HepG2 (cell line): ENCODE data around the gene ZNF318. TPM values are rescaled to one million over a fixed set of nuclear protein-coding genes. Genes with fewer than 3 reads are reported as not detected.

Experiments used
- AGO2 ChIP-seq: fragments of 200-400 bp; formaldehyde crosslinking; optimal IDR thresholded peaks from 2 replicates; pipeline ENCODE3; 2017; ENCODE audit warnings: mild to moderate bottlenecking, low read depth, low read length, moderate library complexity
- ATF3 ChIP-seq: sonication (generic); formaldehyde crosslinking; IDR thresholded peaks from 2 replicates; pipeline ENCODE4 v1.4.0; 2020; ENCODE audit warnings: missing genetic modification reagents
- DBP ChIP-seq: sonication (generic); formaldehyde crosslinking; IDR thresholded peaks from 2 replicates; pipeline ENCODE4 v1.4.0; 2020; ENCODE audit warnings: missing genetic modification reagents; ENCODE audit errors: not compliant biosample characterization
- FOXP1 ChIP-seq, 2 experiments: fragments of 450-650 bp in 1 of 2; IDR thresholded peaks; 2 replicates each; pipeline ENCODE4 v1.6.1; 2017 to 2018; ENCODE audit warnings: antibody characterized with exemption in 1 of 2
- HINFP ChIP-seq: sonication (generic); formaldehyde crosslinking; IDR thresholded peaks from 2 replicates; pipeline ENCODE4 v1.4.0; 2020; ENCODE audit warnings: low read depth, mild to moderate bottlenecking, missing genetic modification reagents
- HNF4G ChIP-seq, 2 experiments: sonication (generic) in 1 of 2; formaldehyde crosslinking in 1 of 2; IDR thresholded peaks; 2 replicates each; pipeline versions ENCODE4 v1.4.0 to v1.6.1; 2011 to 2020; ENCODE audit warnings: borderline replicate concordance in 2 of 2, low read depth in 2 of 2, mild to moderate bottlenecking in 2 of 2, low read length in 1 of 2, missing genetic modification reagents in 1 of 2, moderate library complexity in 1 of 2
- IKZF4 ChIP-seq: sonication (generic); formaldehyde crosslinking; IDR thresholded peaks from 2 replicates; pipeline ENCODE4 v1.5.1; 2020; ENCODE audit warnings: borderline replicate concordance, mild to moderate bottlenecking, low read depth, missing genetic modification reagents; ENCODE audit errors: not compliant biosample characterization
- IKZF5 ChIP-seq: IDR thresholded peaks from 2 replicates; pipeline ENCODE4 v1.6.1; 2018; ENCODE audit warnings: missing genetic modification reagents, mild to moderate bottlenecking, missing compliant biosample characterization
- NR2F2 ChIP-seq: IDR thresholded peaks from 2 replicates; pipeline ENCODE4 v1.6.1; 2012; ENCODE audit warnings: low read depth, inconsistent platforms, borderline replicate concordance
- PREB ChIP-seq: sonication (generic); formaldehyde crosslinking; IDR thresholded peaks from 2 replicates; pipeline ENCODE4 v1.4.0; 2020; ENCODE audit warnings: missing genetic modification reagents
- RFX3 ChIP-seq: IDR thresholded peaks from 2 replicates; pipeline ENCODE4 v1.6.1; 2016; ENCODE audit warnings: missing biosample characterization, missing genetic modification reagents
- SNAI1 ChIP-seq: sonication (generic); formaldehyde crosslinking; IDR thresholded peaks from 2 replicates; pipeline ENCODE4 v1.5.0; 2020; ENCODE audit warnings: mild to moderate bottlenecking, missing genetic modification reagents, borderline replicate concordance
- SRSF4 ChIP-seq: fragments of 200-400 bp; formaldehyde crosslinking; IDR thresholded peaks from one replicate; pipeline ENCODE4 v1.6.1; 2018; ENCODE audit warnings: mild to moderate bottlenecking, low read depth, low read length, moderate library complexity; ENCODE audit not compliant: poor library complexity, severe bottlenecking
- STAG1 ChIP-seq: sonication (generic); formaldehyde crosslinking; IDR thresholded peaks from 2 replicates; pipeline ENCODE4 v1.4.0; 2020; ENCODE audit warnings: missing genetic modification reagents
- TSC22D2 ChIP-seq: sonication (generic); formaldehyde crosslinking; IDR thresholded peaks from 2 replicates; pipeline ENCODE4 v1.5.1; 2020; ENCODE audit warnings: missing genetic modification reagents, mild to moderate bottlenecking, borderline replicate concordance
- ZBTB42 ChIP-seq: sonication (generic); formaldehyde crosslinking; IDR thresholded peaks from 2 replicates; pipeline ENCODE4 v1.5.0; 2020; ENCODE audit warnings: mild to moderate bottlenecking, missing genetic modification reagents
- ZBTB8A ChIP-seq: sonication (generic); formaldehyde crosslinking; IDR thresholded peaks from 2 replicates; pipeline ENCODE4 v1.4.0; 2020; ENCODE audit warnings: mild to moderate bottlenecking, low read depth, missing genetic modification reagents, borderline replicate concordance
- ZC3H13 ChIP-seq: sonication (generic); formaldehyde crosslinking; IDR thresholded peaks from 2 replicates; pipeline ENCODE4 v1.8.1; 2023; ENCODE audit warnings: mild to moderate bottlenecking, missing genetic modification reagents, moderate library complexity
- ZIK1 ChIP-seq: sonication (generic); formaldehyde crosslinking; IDR thresholded peaks from 2 replicates; pipeline ENCODE4 v1.5.0; 2020; ENCODE audit warnings: mild to moderate bottlenecking, low read depth, missing genetic modification reagents, borderline replicate concordance
- ZNF260 ChIP-seq: sonication (generic); formaldehyde crosslinking; IDR thresholded peaks from 2 replicates; pipeline ENCODE4 v1.4.0; 2020; ENCODE audit warnings: missing genetic modification reagents, low read depth, mild to moderate bottlenecking, borderline replicate concordance
- ZNF691 ChIP-seq: sonication (generic); formaldehyde crosslinking; IDR thresholded peaks from 2 replicates; pipeline ENCODE4 v1.4.0; 2020; ENCODE audit warnings: missing genetic modification reagents, low read depth, mild to moderate bottlenecking, borderline replicate concordance
- polyA plus RNA-seq, 8 experiments: library from polyadenylated mRNA; depleted of rRNA in 3 of 8; stranded (reverse) in 7 of 8; unstranded in 1 of 8; fragments of >200 nt; fragmentation: Illumina TruSeq in 4 of 8; extraction: Trizol in 4 of 8; gene quantifications; 2 replicates each; pipeline versions ENCODE4 v1.2.1 to v1.2.3, GENCODE V29; 2011 to 2016; ENCODE audit warnings: low read depth in 4 of 8, missing spikeins in 1 of 8, mixed read lengths in 1 of 8; ENCODE audit not compliant: insufficient read depth in 1 of 8
- total RNA-seq, 5 experiments: library from RNA; depleted of rRNA; stranded (reverse); fragments of >200 nt; fragmentation: Illumina TruSeq; extraction: Trizol; gene quantifications; 2 replicates each; pipeline ENCODE4 v1.2.3, GENCODE V29; 2016; ENCODE audit warnings: low read depth in 1 of 5

The ZNF318 gene
- total and polyA plus RNA-seq, 2 of the 13 experiments (the other 11 are each of a cell fraction or from before 2014, with no cell fraction given): 13.0 to 14.5 TPM

- TF ChIP-seq ZNF691 (no peak), ZIK1 (CRISPR knock-in tag) (peak; percentile 83; the same call in 1 of the 2 replicates), SRSF4 (no peak), ZBTB8A (CRISPR knock-in tag) (no peak), TSC22D2 (CRISPR knock-in tag) (no peak), STAG1 (CRISPR knock-in tag) (no peak), IKZF5 (CRISPR knock-in tag) (peak; percentile 75; the same call in 1 of the 2 replicates), HNF4G (IDR thresholded peaks at IDR 0.05; ENCODE audit: borderline replicate concordance, low read depth, low read length) (no peak), HNF4G (CRISPR knock-in tag; IDR thresholded peaks at IDR 0.05; ENCODE audit: borderline replicate concordance, low read depth) (no peak), AGO2 (no peak), HINFP (CRISPR knock-in tag) (no peak), ZC3H13 (CRISPR knock-in tag) (no peak), DBP (CRISPR knock-in tag) (no peak), ATF3 (CRISPR knock-in tag) (no peak), ZNF260 (CRISPR knock-in tag) (no peak), PREB (CRISPR knock-in tag) (no peak), RFX3 (CRISPR knock-in tag) (0 out of 2 replicates have a peak, but pooled peaks have one; percentile 5), ZBTB42 (CRISPR knock-in tag) (0 out of 2 replicates have a peak, but pooled peaks have one; percentile 2), IKZF4 (CRISPR knock-in tag) (peak; percentile 92), SNAI1 (CRISPR knock-in tag) (no peak), NR2F2 (no peak), FOXP1 (IDR thresholded peaks at IDR 0.05) (no peak), FOXP1 (CRISPR knock-in tag; IDR thresholded peaks at IDR 0.05) (no peak)
Measured at GRCh38 chr6:43308101-43308989, 61.1 kb downstream of the ZNF318 start, which contains the start of gene CRIP3 (continued).
